Ammon's horn (tissue), 1 donor: ENCODE measurements around the gene PCDHA1.
A peak's percentile ranks its signal among the peaks of the same experiment; 100 is the strongest.
"Not testable (repeated sequence)": the region's sequence is repeated elsewhere in the genome, so short reads cannot be mapped to it uniquely, and the experiment has no call there.

Experiments used
- DNase-seq: peaks from one replicate; pipeline ENCODE4 v3.0.0-alpha.2; 2016; ENCODE audit warnings: low spot score

The PCDHA1 gene

DNA sequence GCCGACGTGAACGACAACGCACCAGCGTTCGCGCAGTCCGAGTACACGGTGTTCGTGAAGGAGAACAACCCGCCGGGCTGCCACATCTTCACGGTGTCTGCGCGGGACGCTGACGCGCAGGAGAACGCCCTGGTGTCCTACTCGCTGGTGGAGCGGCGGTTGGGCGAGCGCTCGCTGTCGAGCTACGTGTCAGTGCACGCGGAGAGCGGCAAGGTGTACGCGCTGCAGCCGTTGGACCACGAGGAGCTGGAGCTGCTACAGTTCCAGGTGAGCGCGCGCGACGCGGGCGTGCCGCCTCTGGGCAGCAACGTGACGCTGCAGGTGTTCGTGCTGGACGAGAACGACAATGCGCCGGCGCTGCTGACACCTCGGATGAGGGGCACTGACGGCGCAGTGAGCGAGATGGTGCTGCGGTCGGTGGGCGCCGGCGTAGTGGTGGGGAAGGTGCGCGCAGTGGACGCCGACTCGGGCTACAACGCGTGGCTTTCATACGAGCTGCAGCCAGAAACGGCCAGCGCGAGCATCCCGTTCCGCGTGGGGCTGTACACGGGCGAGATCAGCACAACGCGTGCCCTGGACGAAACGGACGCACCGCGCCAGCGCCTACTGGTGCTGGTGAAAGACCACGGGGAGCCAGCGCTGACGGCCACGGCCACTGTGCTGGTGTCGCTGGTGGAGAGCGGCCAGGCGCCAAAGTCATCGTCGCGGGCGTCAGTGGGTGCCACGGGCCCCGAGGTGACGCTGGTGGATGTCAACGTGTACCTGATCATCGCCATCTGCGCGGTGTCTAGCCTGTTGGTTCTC is 64.1 kb downstream of the PCDHA1 start:
- DNase-seq = not testable (repeated sequence)

DNA sequence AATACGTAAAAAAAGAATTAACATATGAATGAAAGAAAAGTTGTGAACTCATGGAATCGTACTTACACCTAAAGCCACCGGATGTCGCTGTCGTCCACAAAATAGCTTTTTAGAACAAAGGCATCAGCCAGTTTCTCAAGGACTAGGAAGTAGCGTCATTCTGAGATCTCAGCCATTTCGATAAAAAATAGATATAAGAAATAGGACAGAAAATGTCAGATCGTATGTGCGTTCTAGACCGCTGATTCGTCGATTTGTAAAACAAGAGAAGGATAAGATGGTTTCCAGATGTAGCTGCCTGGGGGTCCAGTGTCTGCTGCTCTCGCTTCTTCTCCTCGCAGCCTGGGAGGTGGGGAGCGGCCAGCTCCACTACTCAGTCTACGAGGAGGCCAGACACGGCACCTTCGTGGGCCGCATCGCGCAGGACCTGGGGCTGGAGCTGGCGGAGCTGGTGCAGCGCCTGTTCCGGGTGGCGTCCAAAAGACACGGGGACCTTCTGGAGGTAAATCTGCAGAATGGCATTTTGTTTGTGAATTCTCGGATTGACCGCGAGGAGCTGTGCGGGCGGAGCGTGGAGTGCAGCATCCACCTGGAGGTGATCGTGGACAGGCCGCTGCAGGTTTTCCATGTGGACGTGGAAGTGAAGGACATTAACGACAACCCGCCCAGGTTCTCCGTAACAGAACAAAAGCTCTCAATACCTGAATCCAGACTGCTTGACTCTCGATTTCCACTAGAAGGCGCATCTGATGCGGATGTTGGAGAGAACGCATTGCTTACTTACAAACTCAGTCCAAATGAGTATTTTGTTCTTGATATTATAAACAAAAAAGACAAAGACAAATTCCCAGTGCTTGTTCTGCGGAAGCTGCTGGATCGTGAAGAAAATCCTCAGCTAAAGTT is 70.1 kb downstream of the PCDHA1 start, which contains the start of gene PCDHA10:
PCDHA10 (plus strand) TSS at position 126 of the 903 bp plus-strand sequence; CDS start at position 278, 152 bp downstream.
- peak; percentile 18 for DNase-seq

DNA sequence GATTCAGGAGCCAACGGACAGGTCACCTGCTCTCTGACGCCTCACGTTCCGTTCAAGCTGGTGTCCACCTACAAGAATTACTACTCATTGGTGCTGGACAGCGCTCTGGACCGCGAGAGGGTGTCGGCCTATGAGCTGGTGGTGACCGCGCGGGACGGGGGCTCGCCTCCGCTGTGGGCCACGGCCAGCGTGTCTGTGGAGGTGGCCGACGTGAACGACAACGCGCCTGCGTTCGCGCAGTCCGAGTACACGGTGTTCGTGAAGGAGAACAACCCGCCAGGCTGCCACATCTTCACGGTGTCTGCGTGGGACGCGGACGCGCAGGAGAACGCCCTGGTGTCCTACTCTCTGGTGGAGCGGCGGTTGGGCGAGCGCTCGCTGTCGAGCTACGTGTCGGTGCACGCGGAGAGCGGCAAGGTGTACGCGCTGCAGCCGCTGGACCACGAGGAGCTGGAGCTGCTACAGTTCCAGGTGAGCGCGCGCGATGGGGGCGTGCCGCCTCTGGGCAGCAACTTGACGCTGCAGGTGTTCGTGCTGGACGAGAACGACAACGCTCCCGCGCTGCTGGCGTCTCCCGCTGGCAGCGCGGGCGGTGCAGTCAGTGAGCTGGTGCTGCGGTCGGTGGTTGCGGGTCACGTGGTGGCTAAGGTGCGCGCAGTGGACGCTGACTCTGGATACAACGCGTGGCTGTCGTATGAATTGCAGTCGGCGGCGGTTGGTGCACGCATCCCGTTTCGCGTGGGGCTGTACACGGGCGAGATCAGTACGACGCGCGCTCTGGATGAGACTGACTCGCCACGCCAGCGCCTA is 71.4 kb downstream of the PCDHA1 start:
- no peak for DNase-seq

DNA sequence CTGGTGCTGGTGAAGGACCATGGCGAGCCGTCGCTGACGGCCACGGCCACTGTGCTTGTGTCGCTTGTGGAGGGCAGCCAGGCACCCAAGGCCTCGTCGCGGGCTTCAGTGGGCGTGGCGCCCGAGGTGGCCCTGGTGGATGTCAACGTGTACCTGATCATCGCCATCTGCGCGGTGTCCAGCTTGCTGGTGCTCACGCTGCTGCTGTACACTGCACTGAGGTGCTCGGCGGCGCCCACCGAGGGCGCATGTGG is 72.0 kb downstream of the PCDHA1 start:
- DNase-seq = no peak

DNA sequence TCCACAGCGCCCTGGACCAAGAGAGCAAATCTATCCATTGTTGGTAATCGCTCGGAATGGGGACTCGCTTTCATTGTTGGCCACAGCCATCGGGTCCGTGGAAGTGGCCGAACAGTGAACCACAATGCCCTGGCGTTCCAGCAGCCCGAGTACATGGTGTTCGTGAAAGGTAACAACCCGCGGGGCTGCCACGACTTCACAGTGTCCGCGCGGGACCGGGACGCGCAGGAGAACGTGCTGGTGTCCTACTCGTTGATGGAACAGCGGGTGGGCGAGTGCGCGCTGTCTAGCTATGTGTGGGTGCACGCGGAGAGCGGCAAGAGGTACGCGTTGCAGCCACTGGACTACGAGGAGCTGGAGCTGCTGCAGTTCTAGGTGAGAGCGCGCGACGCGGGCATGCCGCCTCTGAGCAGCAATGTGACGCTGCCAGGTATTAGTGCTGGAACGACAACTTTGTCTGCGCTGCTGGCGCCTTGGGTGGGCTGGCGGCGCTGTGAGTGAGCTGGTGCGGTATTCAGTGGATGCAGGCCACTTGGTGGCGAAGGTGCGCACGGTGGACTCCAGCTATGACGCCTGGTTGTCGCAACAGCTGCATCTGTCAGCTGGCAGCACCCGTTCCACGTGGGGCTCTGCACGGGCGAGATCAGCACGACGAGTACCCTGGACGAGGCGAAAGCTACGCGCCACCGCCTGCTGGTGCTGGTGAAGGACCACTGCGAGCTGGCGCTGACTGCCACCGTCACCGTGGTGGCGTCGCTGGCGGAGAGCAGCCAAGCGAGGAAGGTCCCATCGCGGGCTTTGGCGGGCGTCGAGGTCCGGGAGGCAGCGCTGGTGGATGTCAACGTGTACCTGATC is 76.7 kb downstream of the PCDHA1 start:
- DNase-seq = no peak

DNA sequence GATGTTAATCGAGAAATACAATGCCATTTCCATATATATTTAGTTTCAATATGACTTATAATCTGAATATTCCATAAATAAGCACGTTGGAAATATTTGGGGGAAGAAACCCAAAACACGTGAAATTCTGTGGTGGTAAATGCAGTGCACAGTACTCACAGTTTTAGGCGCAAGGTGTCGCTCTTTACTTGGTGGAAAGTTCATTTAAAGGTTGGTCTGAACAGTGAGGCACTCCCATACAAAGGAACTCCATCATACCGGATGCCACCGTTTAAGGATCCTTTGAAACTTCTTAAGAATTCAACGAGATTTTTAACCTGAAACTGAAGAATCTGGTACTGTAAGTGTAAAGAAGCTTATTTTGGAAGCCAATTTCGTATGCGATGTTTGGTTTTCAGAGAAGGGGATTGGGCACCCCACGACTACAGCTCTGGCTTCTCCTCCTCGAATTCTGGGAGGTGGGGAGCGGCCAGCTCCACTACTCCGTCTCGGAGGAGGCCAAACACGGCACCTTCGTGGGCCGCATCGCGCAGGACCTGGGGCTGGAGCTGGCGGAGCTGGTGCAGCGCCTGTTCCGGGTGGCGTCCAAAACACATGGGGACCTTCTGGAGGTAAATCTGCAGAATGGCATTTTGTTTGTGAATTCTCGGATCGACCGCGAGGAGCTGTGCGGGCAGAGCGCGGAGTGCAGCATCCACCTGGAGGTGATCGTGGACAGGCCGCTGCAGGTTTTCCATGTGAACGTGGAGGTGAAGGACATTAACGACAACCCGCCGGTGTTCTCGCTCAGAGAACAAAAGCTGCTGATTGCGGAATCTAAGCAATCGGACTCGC is 83.0 kb downstream of the PCDHA1 start, which contains the start of gene PCDHA11:
PCDHA11 (plus strand) TSS at position 237 of the 834 bp plus-strand sequence; CDS start at position 384, 147 bp downstream.
- DNase-seq = peak; percentile 61

DNA sequence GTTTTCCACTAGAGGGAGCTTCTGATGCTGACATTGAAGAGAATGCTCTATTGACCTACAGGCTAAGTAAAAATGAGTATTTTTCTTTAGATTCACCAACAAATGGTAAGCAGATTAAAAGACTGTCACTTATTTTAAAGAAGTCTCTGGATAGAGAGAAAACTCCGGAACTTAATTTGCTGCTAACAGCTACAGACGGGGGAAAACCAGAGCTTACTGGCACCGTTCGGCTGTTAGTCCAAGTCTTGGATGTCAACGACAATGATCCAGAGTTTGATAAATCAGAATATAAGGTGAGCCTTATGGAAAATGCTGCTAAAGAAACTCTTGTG is 83.6 kb downstream of the PCDHA1 start:
- no peak for DNase-seq

DNA sequence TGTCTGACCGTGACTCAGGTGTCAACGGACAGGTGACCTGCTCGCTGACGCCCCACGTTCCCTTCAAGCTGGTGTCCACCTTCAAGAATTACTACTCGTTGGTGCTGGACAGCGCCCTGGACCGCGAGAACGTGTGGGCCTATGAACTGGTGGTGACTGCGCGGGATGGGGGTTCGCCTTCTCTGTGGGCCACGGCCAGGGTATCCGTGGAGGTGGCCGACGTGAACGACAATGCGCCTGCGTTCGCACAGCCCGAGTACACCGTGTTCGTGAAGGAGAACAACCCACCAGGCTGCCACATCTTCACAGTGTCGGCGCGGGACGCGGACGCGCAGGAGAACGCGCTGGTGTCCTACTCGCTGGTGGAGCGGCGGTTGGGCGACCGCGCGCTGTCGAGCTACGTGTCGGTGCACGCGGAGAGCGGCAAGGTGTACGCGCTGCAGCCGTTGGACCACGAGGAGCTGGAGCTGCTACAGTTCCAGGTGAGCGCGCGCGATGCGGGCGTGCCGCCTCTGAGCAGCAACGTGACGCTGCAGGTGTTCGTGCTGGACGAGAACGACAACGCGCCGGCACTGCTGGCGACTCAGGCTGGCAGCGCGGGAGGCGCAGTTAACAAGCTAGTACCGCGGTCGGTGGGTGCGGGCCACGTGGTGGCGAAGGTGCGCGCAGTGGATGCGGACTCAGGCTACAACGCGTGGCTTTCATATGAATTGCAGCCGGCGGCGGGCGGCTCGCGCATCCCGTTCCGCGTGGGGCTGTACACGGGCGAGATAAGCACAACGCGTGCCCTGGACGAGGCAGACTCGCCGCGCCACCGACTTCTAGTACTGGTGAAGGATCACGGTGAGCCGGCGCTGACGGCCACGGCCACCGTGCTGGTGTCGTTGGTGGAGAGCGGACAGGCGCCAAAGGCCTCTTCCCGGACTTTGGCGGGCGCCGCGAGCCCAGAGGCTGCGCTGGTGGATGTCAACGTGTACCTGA is 84.6 kb downstream of the PCDHA1 start:
- no peak for DNase-seq

DNA sequence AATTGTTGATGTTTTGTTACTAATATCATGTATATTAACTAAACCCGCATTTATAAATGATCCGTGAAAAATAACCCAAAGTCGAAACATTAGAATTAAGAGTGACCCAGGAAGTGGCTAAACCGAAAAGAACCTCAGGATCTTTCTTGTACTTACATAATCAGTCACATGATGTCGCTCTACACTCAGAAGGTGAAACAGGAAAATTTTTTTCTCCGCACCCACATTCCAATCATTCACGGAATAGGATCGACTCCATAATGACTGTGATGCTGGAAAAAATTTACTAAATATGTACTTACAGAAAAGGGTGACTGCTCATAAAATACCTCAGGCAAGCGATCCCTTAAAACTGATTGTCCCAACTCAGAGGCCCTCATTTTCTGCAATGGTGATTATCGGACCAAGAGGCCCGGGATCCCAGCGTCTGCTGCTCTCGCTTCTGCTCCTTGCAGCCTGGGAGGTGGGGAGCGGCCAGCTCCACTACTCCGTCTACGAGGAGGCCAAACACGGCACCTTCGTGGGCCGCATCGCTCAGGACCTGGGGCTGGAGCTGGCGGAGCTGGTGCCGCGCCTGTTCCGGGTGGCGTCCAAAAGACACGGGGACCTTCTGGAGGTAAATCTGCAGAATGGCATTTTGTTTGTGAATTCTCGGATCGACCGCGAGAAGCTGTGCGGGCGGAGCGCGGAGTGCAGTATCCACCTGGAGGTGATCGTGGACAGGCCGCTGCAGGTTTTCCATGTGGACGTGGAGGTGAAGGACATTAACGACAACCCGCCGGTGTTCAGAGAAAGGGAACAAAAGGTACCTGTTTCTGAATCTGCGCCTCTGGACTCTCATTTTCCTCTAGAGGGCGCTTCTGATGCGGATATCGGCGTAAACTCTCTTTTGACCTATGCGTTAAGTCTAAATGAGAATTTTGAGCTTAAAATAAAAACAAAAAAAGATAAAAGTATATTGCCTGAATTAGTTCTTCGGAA is 89.4 kb downstream of the PCDHA1 start, which contains the start of gene PCDHA12:
PCDHA12 (plus strand) TSS at position 224 of the 981 bp plus-strand sequence; CDS start at position 389, 165 bp downstream.
- DNase-seq = no peak

DNA sequence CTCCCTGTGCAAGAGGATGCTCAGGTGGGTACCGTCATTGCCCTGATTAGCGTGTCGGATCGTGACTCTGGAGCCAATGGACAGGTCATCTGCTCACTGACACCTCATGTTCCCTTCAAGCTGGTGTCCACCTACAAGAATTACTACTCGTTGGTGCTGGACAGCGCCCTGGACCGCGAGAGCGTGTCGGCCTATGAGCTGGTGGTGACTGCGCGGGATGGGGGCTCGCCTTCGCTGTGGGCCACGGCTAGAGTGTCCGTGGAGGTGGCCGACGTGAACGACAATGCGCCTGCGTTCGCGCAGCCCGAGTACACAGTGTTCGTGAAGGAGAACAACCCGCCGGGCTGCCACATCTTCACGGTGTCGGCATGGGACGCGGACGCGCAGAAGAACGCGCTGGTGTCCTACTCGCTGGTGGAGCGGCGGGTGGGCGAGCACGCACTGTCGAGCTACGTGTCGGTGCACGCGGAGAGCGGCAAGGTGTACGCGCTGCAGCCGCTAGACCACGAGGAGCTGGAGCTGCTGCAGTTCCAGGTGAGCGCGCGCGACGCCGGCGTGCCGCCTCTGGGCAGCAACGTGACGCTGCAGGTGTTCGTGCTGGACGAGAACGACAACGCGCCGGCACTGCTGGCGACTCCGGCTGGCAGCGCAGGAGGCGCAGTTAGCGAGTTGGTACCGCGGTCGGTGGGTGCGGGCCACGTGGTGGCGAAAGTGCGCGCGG is 90.8 kb downstream of the PCDHA1 start:
- DNase-seq = not testable (repeated sequence)

DNA sequence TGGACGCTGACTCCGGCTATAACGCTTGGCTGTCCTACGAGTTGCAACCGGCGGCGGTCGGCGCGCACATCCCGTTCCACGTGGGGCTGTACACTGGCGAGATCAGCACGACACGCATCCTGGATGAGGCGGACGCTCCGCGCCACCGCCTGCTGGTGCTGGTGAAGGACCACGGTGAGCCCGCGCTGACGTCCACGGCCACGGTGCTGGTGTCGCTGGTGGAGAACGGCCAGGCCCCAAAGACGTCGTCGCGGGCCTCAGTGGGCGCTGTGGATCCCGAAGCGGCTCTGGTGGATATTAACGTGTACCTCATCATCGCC is 91.3 kb downstream of the PCDHA1 start:
- no peak for DNase-seq

DNA sequence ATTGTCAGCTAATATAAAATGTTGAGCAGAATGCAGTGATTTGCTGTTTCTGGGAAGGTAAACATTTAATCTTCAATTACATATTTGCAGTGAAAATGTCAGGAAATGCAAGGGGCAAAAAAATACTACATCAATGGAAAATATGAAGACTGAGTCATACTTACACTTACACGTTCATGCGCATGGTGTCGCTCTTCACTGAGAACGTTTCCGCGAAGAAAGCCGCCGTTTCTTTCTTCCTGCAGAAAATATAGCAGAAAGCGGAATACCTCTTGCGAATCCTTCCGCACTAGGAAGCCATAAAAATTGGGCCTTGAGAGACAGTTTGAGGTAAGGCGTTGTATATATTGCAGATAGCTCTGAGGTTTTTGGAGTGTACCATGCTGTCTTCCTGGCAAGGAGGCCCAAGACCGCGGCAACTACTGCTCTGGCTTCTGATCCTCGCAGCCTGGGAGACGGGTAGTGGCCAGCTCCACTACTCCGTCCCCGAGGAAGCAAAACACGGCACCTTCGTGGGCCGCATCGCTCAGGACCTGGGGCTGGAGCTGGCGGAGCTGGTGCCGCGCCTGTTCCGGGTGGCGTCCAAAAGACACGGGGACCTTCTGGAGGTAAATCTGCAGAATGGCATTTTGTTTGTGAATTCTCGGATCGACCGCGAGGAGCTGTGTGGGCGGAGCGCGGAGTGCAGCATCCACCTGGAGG is 96.1 kb downstream of the PCDHA1 start, which contains the start of gene PCDHA13:
PCDHA13 (plus strand) TSS at position 236 of the 702 bp plus-strand sequence; CDS start at position 381, 145 bp downstream.
- DNase-seq = no peak

DNA sequence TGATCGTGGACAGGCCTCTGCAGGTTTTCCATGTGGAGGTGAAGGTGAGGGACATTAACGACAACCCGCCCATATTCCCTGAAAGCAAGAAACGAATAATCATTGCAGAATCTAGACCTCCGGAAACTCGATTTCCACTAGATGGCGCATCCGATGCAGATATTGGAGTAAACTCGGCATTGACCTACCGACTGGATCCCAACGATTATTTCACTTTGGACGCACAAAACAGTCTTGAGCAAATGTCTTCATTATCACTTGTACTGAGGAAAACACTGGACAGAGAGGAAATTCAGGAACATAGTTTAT is 96.6 kb downstream of the PCDHA1 start:
- peak; percentile 17 for DNase-seq

DNA sequence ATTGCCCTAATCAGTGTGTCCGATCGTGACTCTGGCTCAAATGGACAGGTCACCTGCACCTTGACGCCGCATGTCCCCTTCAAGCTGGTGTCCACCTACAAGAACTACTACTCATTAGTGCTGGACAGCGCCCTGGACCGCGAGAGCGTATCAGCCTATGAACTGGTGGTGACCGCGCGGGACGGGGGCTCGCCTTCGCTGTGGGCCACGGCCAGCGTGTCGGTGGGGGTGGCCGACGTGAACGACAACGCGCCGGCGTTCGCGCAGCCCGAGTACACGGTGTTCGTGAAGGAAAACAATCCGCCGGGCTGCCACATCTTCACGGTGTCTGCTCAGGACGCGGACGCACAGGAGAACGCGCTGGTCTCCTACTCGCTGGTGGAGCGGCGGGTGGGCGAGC is 97.4 kb downstream of the PCDHA1 start:
- no peak for DNase-seq

DNA sequence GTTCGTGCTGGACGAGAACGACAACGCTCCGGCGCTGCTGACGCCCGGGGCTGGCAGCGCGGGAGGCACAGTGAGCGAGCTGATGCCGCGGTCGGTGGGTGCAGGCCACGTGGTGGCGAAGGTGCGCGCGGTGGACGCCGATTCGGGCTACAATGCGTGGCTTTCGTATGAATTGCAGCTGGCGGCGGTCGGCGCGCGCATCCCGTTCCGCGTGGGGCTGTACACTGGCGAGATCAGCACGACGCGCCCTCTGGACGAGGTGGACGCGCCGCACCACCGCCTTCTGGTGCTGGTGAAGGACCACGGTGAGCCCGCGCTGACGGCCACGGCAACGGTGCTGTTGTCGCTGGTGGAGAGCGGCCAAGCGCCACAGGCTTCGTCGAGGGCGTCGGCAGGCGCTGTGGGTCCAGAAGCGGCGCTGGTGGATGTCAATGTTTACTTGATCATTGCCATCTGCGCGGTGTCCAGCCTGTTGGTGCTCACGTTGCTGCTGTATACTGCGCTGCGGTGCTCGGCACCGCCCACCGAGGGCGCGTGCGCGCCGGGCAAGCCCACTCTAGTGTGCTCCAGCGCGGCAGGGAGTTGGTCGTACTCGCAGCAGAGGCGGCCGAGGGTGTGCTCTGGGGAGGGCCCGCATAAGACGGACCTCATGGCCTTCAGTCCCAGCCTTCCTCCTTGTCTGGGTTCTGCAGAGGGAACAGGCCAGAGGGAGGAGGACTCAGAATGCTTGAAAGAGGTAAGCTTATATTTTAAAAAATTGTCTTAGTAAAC is 98.2 kb downstream of the PCDHA1 start:
- DNase-seq = no peak

DNA sequence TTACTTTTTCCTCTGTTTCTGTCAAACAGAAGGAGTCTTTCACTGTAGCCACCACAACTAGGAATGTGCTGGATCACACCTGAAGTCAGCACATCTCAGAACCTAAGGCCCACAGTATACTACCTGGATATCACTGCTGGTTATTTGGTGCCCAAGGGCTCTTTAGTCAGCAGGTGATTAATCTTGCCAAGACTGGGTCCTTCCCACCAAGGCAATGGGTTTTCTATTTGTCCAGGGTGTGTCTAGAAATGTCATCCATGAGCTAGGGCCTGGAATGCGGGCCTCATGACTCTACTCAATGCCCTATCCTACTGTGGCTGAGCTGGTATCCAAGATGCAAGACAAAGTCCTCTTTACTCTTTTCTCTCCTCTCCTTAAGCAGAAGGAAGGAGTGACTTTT is 130.4 kb downstream of the PCDHA1 start:
- DNase-seq = no peak
